ENCODE data around the gene FCGR1A.
"Not testable (repeated sequence)": the region's sequence is repeated elsewhere in the genome, so short reads cannot be mapped to it uniquely, and the experiment has no call there.

- TF ChIP-seq CTCF, POLR2A (IDR thresholded peaks at IDR 0.05): not testable (repeated sequence)
These were observed 6.9 kb upstream of the FCGR1A start for GRCh38 chr1:149775510-149776147.
